Stomach (tissue), 4 donors: ENCODE measurements around the gene CLEC10A.

Source experiments
- CTCF ChIP-seq, 7 experiments: fragments of 450-650 bp in 4 of 7; fragments of 200-600 bp in 3 of 7; sonication (generic) in 3 of 7; IDR thresholded peaks; one replicate each; pipeline ENCODE4 v1.5.1; 2016 to 2019; ENCODE audit warnings: antibody characterized with exemption in 7 of 7, control low read depth in 2 of 7, mild to moderate bottlenecking in 1 of 7
- EP300 ChIP-seq: sonication (generic); formaldehyde crosslinking; IDR thresholded peaks from one replicate; pipeline ENCODE4 v1.6.1; 2017; ENCODE audit warnings: antibody characterized with exemption
- POLR2A ChIP-seq, 4 donors: fragments of 450-650 bp; IDR thresholded peaks; one replicate each; pipeline ENCODE4 v1.6.1; 2016; ENCODE audit warnings: antibody characterized with exemption in 4 of 4, control low read depth in 2 of 4, mild to moderate bottlenecking in 1 of 4, moderate library complexity in 1 of 4

DNA sequence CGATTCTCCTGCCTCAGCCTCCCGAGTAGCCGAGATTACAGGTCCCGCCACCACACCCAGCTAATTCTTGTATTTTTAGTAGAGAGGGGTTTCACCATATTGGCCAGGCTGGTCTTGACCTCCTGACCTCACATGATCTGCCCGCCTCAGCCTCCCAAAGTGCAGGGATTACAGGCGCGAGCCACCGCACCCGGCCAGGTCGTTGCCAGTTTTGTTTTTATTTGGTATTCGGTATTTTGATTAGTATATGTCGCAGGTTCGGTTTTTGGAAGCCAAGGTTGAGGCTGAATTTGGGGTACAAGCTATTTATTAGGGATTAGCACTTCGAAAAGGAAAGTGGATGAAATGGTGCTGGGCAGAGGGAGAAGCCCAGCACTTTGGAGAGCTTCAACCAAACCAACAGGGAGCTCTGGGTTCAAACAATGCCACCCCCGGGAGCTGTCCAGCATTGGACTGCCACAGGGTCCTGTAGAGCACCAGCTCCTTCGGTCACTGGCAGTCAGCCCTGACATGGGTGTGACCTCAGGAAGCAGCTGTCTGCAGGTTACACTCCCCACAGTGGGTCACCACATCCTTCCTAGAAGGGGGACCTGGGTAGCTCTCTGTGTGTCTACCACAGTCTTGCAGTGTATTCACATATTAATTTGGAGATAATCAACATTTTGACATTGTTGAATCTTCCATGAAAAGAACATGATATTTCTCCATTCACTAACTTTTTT lies 1.5 kb upstream of the CLEC10A start:
- TF ChIP-seq CTCF (IDR thresholded peaks at IDR 0.05) (no peak), POLR2A (IDR thresholded peaks at IDR 0.05) (no peak), EP300 (no peak)
